CD14-positive monocyte (primary cell): ENCODE results near the gene INPP4A. TPM values are rescaled to one million over a fixed set of nuclear protein-coding genes. Genes with fewer than 3 reads are reported as not detected.

Experiments used
- DNase-seq, 3 donors: peaks; one replicate each; pipeline ENCODE4 v3.0.0-alpha.2; 2011 to 2022
- H2AFZ ChIP-seq: 2 replicates; pipeline ENCODE4 v1.6.0; 2012; ENCODE audit warnings: mild to moderate bottlenecking, low read depth, low read length, inconsistent platforms; ENCODE audit not compliant: insufficient read depth, poor library complexity, severe bottlenecking
- H3K27ac ChIP-seq, 2 donors: 1 replicate in 1 of 2; 2 replicates in 1 of 2; pipeline ENCODE4 v1.5.1; 2012 to 2013; ENCODE audit warnings: low read length in 2 of 2, control low read depth in 1 of 2, inconsistent platforms in 1 of 2, low read depth in 1 of 2, mild to moderate bottlenecking in 1 of 2
- H3K27me3 ChIP-seq, 2 donors: one replicate each; pipeline versions ENCODE4 v1.6.0 to v1.6.1; 2011 to 2013; ENCODE audit warnings: low read length in 2 of 2; ENCODE audit not compliant: control insufficient read depth in 2 of 2, insufficient read depth in 2 of 2
- H3K36me3 ChIP-seq, 2 donors: replicated peaks in 1 of 2; 1 replicate in 1 of 2; 2 replicates in 1 of 2; pipeline versions ENCODE4 v1.5.1 to v1.6.1; 2012 to 2013; ENCODE audit warnings: low read length in 2 of 2, control low read depth in 1 of 2, inconsistent platforms in 1 of 2, mild to moderate bottlenecking in 1 of 2; ENCODE audit not compliant: insufficient read depth in 2 of 2, control insufficient read depth in 1 of 2
- H3K4me1 ChIP-seq, 2 donors: 1 replicate in 1 of 2; 2 replicates in 1 of 2; pipeline versions ENCODE4 v1.5.1 to v1.6.1; 2012 to 2013; ENCODE audit warnings: low read length in 2 of 2, control low read depth in 1 of 2, inconsistent platforms in 1 of 2, mild to moderate bottlenecking in 1 of 2, moderate library complexity in 1 of 2; ENCODE audit not compliant: insufficient read depth in 2 of 2, control insufficient read depth in 1 of 2
- H3K4me2 ChIP-seq: replicated peaks from 2 replicates; pipeline ENCODE3; 2012; ENCODE audit warnings: low read length, moderate library complexity, mild to moderate bottlenecking; ENCODE audit not compliant: poor library complexity, severe bottlenecking; ENCODE audit errors: extremely low read depth
- H3K4me3 ChIP-seq, 3 experiments: fragments of 200-600 bp in 1 of 3; sonication (generic) in 1 of 3; replicated peaks in 1 of 3; 1 replicate in 2 of 3; 2 replicates in 1 of 3; pipeline ENCODE4 v1.5.1; 2011 to 2013; ENCODE audit warnings: low read length in 3 of 3, mild to moderate bottlenecking in 3 of 3, control low read depth in 2 of 3, low read depth in 2 of 3, inconsistent platforms in 1 of 3, moderate library complexity in 1 of 3
- H3K79me2 ChIP-seq: 2 replicates; pipeline ENCODE4 v1.6.0; 2012; ENCODE audit warnings: mild to moderate bottlenecking, control low read depth, inconsistent platforms, low read length, moderate library complexity; ENCODE audit not compliant: insufficient read depth
- H3K9ac ChIP-seq: 2 replicates; pipeline ENCODE4 v1.6.0; 2017; ENCODE audit warnings: low read length, mild to moderate bottlenecking; ENCODE audit not compliant: insufficient read depth, poor library complexity, severe bottlenecking
- H3K9me3 ChIP-seq, 2 donors: replicated peaks in 1 of 2; 1 replicate in 1 of 2; 2 replicates in 1 of 2; pipeline versions ENCODE4 v1.5.1 to v1.6.1; 2012 to 2013; ENCODE audit warnings: low read length in 2 of 2, control low read depth in 1 of 2; ENCODE audit not compliant: control insufficient read depth in 1 of 2, insufficient read depth in 1 of 2
- H4K20me1 ChIP-seq: 2 replicates; pipeline ENCODE4 v1.6.0; 2012; ENCODE audit warnings: mild to moderate bottlenecking, low read length, control low read depth, moderate library complexity; ENCODE audit not compliant: insufficient read depth
- H3K27ac Mint-ChIP-seq, 7 donors: one replicate each; pipeline ENCODE4 v1.8.0; 2020; ENCODE audit warnings: mild to moderate bottlenecking in 7 of 7, mixed read lengths in 7 of 7, moderate library complexity in 6 of 7, inconsistent platforms in 2 of 7
- H3K27me3 Mint-ChIP-seq, 3 donors: one replicate each; pipeline ENCODE4 v1.8.0; 2021 to 2022; ENCODE audit warnings: low read depth in 3 of 3, mild to moderate bottlenecking in 3 of 3, mixed read lengths in 3 of 3, moderate library complexity in 3 of 3, inconsistent platforms in 1 of 3
- H3K36me3 Mint-ChIP-seq, 2 donors: one replicate each; pipeline ENCODE4 v1.8.0; 2020; ENCODE audit warnings: mixed read lengths in 2 of 2, inconsistent platforms in 1 of 2, mild to moderate bottlenecking in 1 of 2
- H3K4me1 Mint-ChIP-seq: one replicate; pipeline ENCODE4 v1.8.0; 2020; ENCODE audit warnings: mild to moderate bottlenecking, mixed read lengths
- H3K4me3 Mint-ChIP-seq, 2 donors: one replicate each; pipeline ENCODE4 v1.8.0; 2020; ENCODE audit warnings: mild to moderate bottlenecking in 2 of 2, mixed read lengths in 2 of 2, moderate library complexity in 1 of 2
- H3K9me3 Mint-ChIP-seq, 7 donors: one replicate each; pipeline ENCODE4 v1.8.0; 2020 to 2022; ENCODE audit warnings: mixed read lengths in 7 of 7, mild to moderate bottlenecking in 6 of 7, moderate library complexity in 6 of 7, inconsistent platforms in 2 of 7
- CTCF ChIP-seq: fragments of 200-600 bp; IDR thresholded peaks from one replicate; pipeline ENCODE4 v1.8.0; 2022; ENCODE audit warnings: antibody characterized with exemption, mild to moderate bottlenecking
- WGBS: methylation state at CpG from one replicate; pipeline ENCODE4 v1.1.5; 2013; ENCODE audit warnings: missing lambda C conversion rate; ENCODE audit not compliant: insufficient coverage; 5-methylcytosine and 5-hydroxymethylcytosine counted together
- intact Hi-C, 2 donors: fragments of 100-400 bp; cut with micrococcal nuclease; formaldehyde crosslinking; loops; one replicate each; pipeline versions ENCODE4 v1.15.0 to v1.15.1; 2023
- polyA plus RNA-seq, 3 donors: library from polyadenylated mRNA; depleted of rRNA in 1 of 3; unstranded in 2 of 3; stranded (reverse) in 1 of 3; fragments of 300-500 nt in 2 of 3; fragments of >200 nt in 1 of 3; fragmentation: Illumina TruSeq in 2 of 3; gene quantifications; 1 replicate in 2 of 3; 2 replicates in 1 of 3; pipeline ENCODE4 v1.2.3, GENCODE V29; 2012 to 2021

INPP4A gene
- polyA plus RNA-seq, 3 donors = 13.7 to 52.4 (median 20.7) TPM

GRCh38 chr2:98554116-98554861 lies 109.6 kb downstream of the INPP4A start:
- no peak overlapping the region for H2AFZ ChIP-seq
- peak overlapping the region in 3 of 7 donors; percentile 14 to 43 (median 25) for H3K27ac Mint-ChIP-seq
- intact Hi-C loops = no loop called here
- no peaks in the 10 kb centered on the region for H3K27me3 ChIP-seq
- TF ChIP-seq CTCF = no peak
- no peak for DNase-seq
- H3K27ac ChIP-seq = no peak overlapping the region
- no peak overlapping the region for H3K4me3 ChIP-seq
- peaks cover 13% of the 10 kb centered on the region for H3K4me1 Mint-ChIP-seq
- H3K4me2 ChIP-seq = no peak overlapping the region
- H3K36me3 Mint-ChIP-seq = peaks cover 91 to 96% of the 10 kb centered on the region in 2 donors
- no peak overlapping the region for H3K9ac ChIP-seq
- peaks cover 21% of the 10 kb centered on the region for H4K20me1 ChIP-seq
- H3K9me3 ChIP-seq = no peaks in the 10 kb centered on the region
- no peak overlapping the region for H3K4me3 Mint-ChIP-seq
- H3K27me3 Mint-ChIP-seq = no peaks in the 10 kb centered on the region
- H3K9me3 Mint-ChIP-seq = peaks cover 0 to 3% (median 0%) of the 10 kb centered on the region in 7 donors
- H3K4me1 ChIP-seq = no peaks in the 10 kb centered on the region
- WGBS = 95% methylated on average over 9 of the region's 10 CpGs
- H3K79me2 ChIP-seq = no peaks in the 10 kb centered on the region
- peaks cover 97 to 100% of the 10 kb centered on the region in 2 donors for H3K36me3 ChIP-seq

- H3K9me3 Mint-ChIP-seq = peaks cover 0 to 3% (median 0%) of the 10 kb centered on the region in 7 donors
- H3K4me3 ChIP-seq = no peak overlapping the region
- peaks cover 24% of the 10 kb centered on the region for H4K20me1 ChIP-seq
- no peak overlapping the region for H2AFZ ChIP-seq
- no peak overlapping the region for H3K4me2 ChIP-seq
- peaks cover 97 to 100% of the 10 kb centered on the region in 2 donors for H3K36me3 ChIP-seq
- H3K4me1 ChIP-seq = no peaks in the 10 kb centered on the region
- no peaks in the 10 kb centered on the region for H3K27me3 Mint-ChIP-seq
- H3K27me3 ChIP-seq = no peaks in the 10 kb centered on the region
- H3K9ac ChIP-seq = no peak overlapping the region
- no peaks in the 10 kb centered on the region for H3K9me3 ChIP-seq
- peaks cover 15% of the 10 kb centered on the region for H3K4me1 Mint-ChIP-seq
- H3K27ac ChIP-seq = peak overlapping the region in 1 of 2 donors; percentile 2
- no peak overlapping the region for H3K4me3 Mint-ChIP-seq
- intact Hi-C loops = no loop called here
- TF ChIP-seq CTCF = no peak
- WGBS = 96% methylated on average over 7 of the region's 8 CpGs
- DNase-seq = no peak
- H3K79me2 ChIP-seq = no peaks in the 10 kb centered on the region
- peak overlapping the region in 2 of 7 donors; percentile 76 to 85 for H3K27ac Mint-ChIP-seq
- peaks cover 95 to 100% of the 10 kb centered on the region in 2 donors for H3K36me3 Mint-ChIP-seq
These were observed 111.0 kb downstream of the INPP4A start for GRCh38 chr2:98555696-98556095.
